GM18508 (cell line): ENCODE measurements around the gene DMTF1.
A peak's percentile ranks its signal among the peaks of the same experiment; 100 is the strongest.

ENCODE experiments used
- ATAC-seq: cut with Tn5 transposase; IDR thresholded peaks from one replicate; pipeline ENCODE4 v1.9.1; 2021; ENCODE audit warnings: moderate number of reproducible peaks; ENCODE audit not compliant: insufficient read depth, unreplicated experiment

The DMTF1 gene

GRCh38 chr7:87146740-87147386 lies 5.4 kb upstream of the DMTF1 start:
- no peak for ATAC-seq

- ATAC-seq = no peak
Observed at GRCh38 chr7:87147500-87147899, 4.8 kb upstream of the DMTF1 start.

GRCh38 chr7:87148332-87148955 lies 3.8 kb upstream of the DMTF1 start:
- ATAC-seq = no peak

- ATAC-seq = no peak
Observed at GRCh38 chr7:87151002-87151728, 1.1 kb upstream of the DMTF1 start.

- ATAC-seq = peak; percentile 19
Observed at GRCh38 chr7:87151729-87152111, 533 bp upstream of the DMTF1 start.

- peak; percentile 26 for ATAC-seq
Observed at GRCh38 chr7:87152897-87153641, 816 bp downstream of the DMTF1 start.

- ATAC-seq = no peak
Observed at GRCh38 chr7:87154166-87154565, 1.9 kb downstream of the DMTF1 start.

GRCh38 chr7:87154569-87154968 lies 2.3 kb downstream of the DMTF1 start:
- no peak for ATAC-seq

- ATAC-seq = no peak
Observed at GRCh38 chr7:87155788-87156187, 3.5 kb downstream of the DMTF1 start.

GRCh38 chr7:87156709-87157108 lies 4.5 kb downstream of the DMTF1 start:
- no peak for ATAC-seq

- ATAC-seq = no peak
Observed at GRCh38 chr7:87159538-87159937, 7.3 kb downstream of the DMTF1 start.

GRCh38 chr7:87164433-87164832 lies 12.2 kb downstream of the DMTF1 start:
- no peak for ATAC-seq

- no peak for ATAC-seq
Observed at GRCh38 chr7:87170828-87171227, 18.6 kb downstream of the DMTF1 start.

- ATAC-seq = no peak
Observed at GRCh38 chr7:87171282-87171934, 19.2 kb downstream of the DMTF1 start.

GRCh38 chr7:87173471-87173870 lies 21.2 kb downstream of the DMTF1 start:
- no peak for ATAC-seq

GRCh38 chr7:87178320-87178719 lies 26.1 kb downstream of the DMTF1 start:
- no peak for ATAC-seq

GRCh38 chr7:87179180-87179579 lies 26.9 kb downstream of the DMTF1 start:
- no peak for ATAC-seq

GRCh38 chr7:87187120-87187519 lies 34.9 kb downstream of the DMTF1 start:
- ATAC-seq = no peak

GRCh38 chr7:87188930-87189329 lies 36.7 kb downstream of the DMTF1 start:
- ATAC-seq = no peak

- no peak for ATAC-seq
Observed at GRCh38 chr7:87190783-87191182, 38.5 kb downstream of the DMTF1 start.
